Dedifferentiated amniotic fluid mesenchymal stem cell (primary cell): ENCODE measurements around the gene PHACTR4.
"Not testable (repeated sequence)": the region's sequence is repeated elsewhere in the genome, so short reads cannot be mapped to it uniquely, and the experiment has no call there.

ENCODE experiments used
- DNase-seq: peaks from one replicate; pipeline ENCODE4 v3.0.0-alpha.2; 2016; ENCODE audit errors: extremely low spot score

PHACTR4 gene

GRCh38 chr1:28436211-28436769 is 66.8 kb downstream of the PHACTR4 start:
- DNase-seq: no peak

DNA sequence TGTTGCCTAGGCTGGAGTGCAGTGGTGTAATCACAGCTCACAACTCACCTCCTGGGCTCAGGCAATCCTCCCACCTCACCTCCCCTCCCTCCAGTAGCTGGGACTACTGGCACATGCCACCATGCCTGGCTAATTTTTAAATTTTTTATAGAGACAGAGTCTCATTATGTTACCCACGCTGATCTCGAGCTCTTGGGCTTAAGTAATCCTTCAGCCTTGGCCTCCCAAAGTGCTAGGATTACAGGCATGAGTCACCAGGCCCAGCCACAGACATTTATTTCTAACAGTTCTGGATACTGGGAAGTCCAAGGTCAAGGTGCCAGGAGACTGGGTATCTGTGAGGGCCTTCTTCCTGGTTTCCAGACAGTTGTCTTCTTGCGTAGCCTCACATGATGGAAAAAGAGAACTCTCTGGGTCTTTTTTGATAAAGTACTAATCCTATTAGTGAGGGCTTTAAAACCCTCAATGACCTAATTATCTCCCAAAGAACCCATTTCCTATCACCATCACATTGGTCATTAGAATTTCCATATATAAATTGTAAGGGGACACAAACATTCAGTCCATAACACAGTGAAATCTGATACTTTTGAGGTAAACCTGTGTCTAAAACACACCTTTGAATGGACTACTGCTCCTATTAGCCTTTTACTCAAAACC is 67.9 kb downstream of the PHACTR4 start:
- peak; percentile 68 for DNase-seq

DNA sequence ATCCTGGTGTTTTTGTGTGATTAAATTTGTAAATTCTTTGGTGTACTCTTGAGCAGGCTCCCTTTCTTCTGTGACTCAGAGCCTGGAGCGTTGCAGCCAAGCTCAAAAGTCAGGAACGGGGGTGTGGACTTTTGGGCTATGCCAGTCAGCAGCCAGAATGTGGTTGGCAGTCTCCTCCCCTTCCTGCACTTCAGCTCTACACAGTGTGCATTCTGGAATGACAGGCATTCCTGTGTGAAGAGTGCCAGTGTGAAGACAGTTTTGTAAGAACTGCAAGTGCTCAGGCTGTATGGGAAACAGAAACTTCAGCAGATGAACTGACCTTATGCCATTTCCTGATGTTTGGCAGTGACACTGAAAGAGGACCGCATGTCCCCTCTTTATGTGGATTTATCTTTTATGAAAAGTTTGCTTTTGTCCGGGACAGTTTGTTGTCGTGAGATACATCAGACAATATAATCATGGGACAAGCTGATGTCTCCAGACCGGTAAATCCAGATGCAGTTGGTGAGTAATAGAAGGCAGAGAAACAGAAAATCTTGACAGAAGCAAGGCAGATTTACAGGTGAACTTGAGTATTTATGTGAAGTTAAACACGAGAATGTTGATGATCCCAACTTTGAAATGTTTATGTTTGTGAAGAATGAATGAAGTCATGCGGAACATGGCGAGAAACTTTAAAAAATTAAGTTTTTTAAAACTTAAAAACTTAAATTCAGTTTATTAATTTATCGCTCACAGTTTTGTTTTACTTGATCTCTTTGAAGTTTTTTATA is 68.6 kb downstream of the PHACTR4 start:
- DNase-seq: peak; percentile 97

DNA sequence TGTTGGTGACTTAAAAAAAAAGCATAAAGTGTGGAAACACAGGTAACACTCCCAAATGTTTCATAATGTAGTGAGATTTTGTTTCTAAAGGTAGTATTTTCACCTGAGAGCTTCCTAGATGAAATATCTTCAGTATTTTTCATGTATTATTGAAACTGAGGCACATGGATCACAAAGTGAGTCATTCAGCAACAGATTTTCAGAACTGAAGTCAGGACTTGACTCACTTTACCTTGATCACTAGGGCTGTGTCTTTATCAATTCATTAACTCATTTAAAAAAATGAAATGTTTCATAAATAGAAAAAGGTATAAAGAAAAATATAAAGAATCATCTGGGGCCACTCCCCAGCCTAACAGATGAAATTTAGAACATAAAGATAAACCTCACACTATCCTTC is 69.8 kb downstream of the PHACTR4 start:
- DNase-seq: no peak

DNA sequence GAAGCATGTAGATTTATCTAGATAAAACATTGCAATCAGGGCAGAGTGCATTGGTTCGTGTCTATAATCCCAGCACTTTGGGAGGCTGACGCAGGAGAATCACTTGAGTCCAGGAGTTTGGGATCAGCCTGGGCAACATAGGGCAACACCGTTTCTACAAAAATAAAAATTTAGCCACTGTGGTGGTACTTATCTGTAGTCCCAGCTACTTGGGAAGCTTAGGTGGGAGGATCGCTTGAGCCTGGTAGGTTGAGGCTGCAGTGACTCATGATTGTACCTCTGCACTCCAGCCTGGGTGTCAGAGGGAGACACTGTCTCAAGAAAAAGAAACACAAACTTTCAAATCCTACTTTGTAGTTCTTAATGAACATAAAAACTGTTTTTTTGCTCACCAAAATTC is 72.1 kb downstream of the PHACTR4 start:
- DNase-seq: no peak

DNA sequence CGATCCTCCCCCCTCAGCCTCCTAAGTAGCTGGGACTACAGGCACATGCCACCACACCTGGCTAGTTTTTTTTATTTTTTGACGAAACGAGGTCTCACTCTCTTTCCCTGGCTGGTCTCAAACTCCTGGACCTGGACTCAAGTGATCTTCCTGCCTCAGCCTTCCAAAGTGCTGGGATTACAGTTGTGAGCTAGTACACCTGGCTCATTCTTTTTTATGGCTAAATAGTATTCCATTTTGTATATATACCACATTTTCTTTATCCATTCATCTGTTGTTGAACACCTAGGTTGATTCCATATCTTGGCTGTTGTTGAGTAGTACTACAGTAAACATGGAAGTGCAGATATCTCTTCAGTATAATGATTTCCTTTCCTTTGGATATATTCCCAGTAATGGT is 74.0 kb downstream of the PHACTR4 start:
- no peak for DNase-seq

DNA sequence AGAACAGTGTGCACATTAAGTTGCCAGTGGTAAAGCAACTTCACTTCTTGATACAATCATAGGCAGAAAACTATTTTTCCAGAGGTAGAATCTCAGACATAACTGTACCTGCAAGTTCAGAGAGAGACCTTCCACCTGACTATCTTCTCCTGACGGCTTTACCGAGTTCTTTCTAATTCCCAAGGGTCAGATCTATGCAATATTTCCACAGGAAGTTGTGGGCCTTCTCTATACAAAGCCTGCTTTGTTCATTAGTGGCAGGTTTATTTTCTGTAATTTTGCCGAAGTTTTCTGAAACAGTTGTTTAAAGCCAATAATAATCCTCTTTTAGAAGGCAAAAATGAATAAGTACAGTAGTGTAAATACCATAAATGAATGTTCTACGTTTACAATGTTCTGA is 78.1 kb downstream of the PHACTR4 start:
- DNase-seq: no peak

- not testable (repeated sequence) for DNase-seq
These were observed 78.6 kb downstream of the PHACTR4 start for GRCh38 chr1:28448094-28448611.

- peak; percentile 44 for DNase-seq
These were observed 80.4 kb downstream of the PHACTR4 start for GRCh38 chr1:28449904-28450303.

DNA sequence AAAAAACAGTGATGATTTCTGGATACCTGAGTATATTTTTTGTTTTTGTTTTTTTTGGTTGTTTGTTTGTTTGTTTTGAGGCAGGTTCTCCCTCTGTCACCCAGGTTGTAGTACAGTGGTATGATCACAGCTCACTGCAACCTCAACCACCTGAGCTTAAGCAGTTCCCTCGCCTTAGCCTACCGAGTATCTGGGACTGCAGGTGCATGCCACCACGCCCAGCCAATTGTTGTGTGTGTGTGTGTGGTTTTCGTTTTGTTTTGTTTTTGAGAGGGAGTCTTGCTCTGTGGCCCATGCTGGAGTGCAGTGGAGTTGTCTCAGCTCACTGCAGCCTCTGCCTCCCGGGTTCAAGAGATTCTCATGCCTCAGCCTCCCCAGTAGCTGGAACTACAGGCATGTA is 81.0 kb downstream of the PHACTR4 start:
- DNase-seq: no peak

DNA sequence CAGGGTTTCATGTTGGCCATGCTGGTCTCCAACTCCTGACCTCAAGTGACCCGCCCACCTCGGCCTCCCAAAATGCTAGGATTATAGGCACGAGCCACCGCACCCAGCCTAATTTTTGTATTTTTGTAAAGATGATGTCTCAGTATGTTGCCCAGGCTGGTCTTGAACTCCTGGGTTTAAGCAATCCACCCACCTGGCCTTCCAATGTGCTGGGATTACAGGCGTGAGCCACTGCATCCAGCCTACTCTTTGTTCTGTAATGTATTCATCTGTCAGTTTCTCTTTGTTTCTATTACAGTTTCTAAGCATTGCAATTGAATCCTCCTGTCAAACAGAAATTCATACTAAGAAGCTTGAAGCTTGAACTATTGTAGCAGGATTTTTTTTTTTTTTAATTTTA is 81.5 kb downstream of the PHACTR4 start:
- no peak for DNase-seq

DNA sequence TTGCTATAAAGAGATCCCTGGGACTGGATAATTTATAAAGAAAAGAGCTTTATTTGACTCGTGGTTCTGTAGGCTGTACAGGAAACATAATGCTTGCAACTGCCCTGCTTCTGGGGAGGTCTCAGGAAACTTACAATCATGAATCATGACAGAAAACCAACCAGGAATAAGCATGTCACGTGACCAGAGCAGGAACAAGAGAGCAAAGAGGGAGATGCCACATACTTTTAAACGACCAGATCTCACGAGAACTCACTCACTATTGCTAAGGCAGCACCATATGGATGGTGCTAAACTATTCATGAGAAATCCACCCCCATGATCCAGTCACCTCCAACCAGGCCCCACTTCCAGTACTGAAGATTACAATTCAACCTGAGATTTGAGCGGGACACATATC is 86.5 kb downstream of the PHACTR4 start:
- peak; percentile 65 for DNase-seq

DNA sequence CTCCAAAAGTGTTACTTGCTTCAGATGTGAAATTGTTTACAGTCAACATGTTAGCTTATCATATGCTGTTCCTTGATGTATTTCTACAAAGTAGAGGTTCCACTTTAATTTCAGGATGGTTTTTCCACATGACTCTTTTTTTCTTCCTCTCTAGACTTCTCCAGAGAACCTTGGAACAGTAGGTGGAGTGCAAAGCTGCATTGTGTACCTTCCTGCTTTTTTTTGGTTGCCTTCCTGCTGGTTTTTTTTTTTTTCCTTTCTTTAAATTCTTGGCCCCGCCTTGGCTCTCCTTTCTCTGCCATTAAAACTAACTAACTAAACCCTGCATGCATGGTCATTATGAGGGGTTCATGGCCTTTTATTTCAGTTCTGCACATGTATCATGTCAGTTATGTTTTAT is 88.1 kb downstream of the PHACTR4 start:
- no peak for DNase-seq

DNA sequence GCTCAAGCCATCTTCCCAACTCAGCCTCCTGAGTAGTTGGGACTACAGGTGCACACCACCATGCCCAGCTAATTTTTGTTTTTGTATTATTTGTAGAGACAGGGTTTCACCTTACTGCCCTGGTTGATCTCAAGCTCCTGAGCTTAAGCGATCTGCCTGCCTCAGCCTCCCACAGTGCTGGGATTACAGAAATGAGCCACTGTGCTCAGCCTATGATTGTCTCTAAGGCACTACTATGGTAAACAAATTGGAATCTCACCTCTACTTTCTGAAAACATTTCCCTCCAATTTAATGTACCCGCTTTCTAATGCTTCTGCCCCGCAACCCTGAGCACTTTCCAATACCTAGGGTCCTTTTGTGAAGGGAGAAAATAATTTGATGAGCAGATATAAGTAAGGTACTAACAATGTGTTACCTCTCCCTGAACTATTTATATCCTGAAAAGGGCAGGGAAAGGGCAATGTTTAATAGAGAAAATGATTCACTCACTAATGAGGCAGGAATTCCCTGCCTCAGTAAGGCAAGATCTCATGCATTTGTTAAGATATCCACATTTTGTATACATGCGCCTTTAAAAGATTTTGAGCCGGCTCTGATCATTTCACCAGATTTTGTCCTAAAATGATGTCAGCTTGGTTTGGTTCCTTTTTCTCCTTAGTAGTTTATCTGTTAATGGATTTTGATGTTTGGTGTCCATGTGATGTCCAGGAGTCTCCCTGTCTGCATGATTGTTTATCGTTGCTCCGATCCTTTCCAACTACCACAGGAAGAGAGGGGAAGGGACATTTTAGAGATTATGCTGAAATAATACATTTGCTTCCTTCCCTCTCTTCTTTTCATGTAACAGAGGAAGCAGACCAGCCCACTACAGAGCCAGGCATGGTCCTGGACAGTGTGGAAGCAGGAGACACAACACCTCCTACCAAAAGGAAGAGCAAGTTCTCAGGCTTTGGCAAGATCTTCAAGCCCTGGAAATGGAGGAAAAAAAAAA is 89.0 kb downstream of the PHACTR4 start:
- no peak for DNase-seq

GRCh38 chr1:28466226-28466778 is 96.8 kb downstream of the PHACTR4 start:
- no peak for DNase-seq

GRCh38 chr1:28470146-28470545 is 100.6 kb downstream of the PHACTR4 start:
- DNase-seq: no peak

- not testable (repeated sequence) for DNase-seq
These were observed 110.0 kb downstream of the PHACTR4 start for GRCh38 chr1:28479497-28479896.

DNA sequence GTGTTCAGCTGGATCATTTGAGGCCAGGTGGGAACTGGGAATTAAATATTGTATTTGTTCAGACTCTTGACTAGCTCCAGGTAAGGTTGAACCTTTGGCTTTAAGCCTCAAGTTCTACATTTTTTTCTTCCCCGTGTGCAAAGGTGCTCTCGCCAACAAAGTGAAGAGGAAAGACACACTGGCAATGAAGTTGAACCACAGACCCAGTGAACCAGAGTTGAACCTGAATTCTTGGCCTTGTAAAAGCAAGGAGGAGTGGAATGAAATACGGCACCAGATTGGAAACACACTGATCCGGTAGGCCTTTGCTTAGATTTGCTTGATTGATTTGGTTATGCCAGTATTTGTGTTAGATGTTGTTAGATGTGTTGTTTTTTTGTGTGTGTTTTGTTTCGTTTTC is 110.8 kb downstream of the PHACTR4 start:
- DNase-seq: no peak

- DNase-seq: no peak
These were observed 112.6 kb downstream of the PHACTR4 start for GRCh38 chr1:28482138-28482537.

- DNase-seq: no peak
These were observed 113.2 kb downstream of the PHACTR4 start for GRCh38 chr1:28482702-28483101.

DNA sequence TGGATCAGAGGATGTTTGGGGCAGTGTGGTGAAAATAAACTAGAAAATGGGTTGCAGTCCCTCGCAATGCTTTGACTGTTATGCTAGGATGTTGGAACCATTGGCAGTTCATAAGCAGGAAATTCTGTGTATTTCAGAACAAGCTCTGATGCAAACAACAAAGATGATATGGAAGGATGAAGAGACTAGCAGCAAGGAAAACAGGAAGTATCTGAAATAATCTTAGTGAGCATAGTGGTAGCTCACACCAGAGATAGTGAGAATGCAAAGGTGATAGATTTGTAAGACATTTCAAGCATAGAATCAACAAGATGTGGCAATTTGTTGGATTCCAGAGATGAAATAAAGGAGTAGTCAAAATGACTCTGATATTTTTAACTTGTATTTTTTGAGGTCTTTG is 125.2 kb downstream of the PHACTR4 start:
- no peak for DNase-seq
